WTC11 (cell line): ENCODE results near the gene NEURL2. TPM values are rescaled to one million over a fixed set of nuclear protein-coding genes. Genes with fewer than 3 reads are reported as not detected.

Source experiments
- ATAC-seq: fragments of 200-7000 bp; cut with Tn5 transposase; 2 replicates; pipeline ENCODE4 v1.10.0; 2021; ENCODE audit warnings: mild to moderate bottlenecking, moderate library complexity
- CTCF ChIA-PET: fragments of 300-600 bp; sonication (Branson Sonifier 250); formaldehyde crosslinking; loops from one replicate; lab custom pipeline; 2021; ENCODE audit warnings: antibody characterized with exemption; lab: Charles Lee
- POLR2A ChIA-PET: fragments of 350-600 bp; sonication (Branson Sonifier 250); formaldehyde crosslinking; loops from one replicate; lab custom pipeline; 2021; ENCODE audit warnings: antibody characterized with exemption; lab: Charles Lee
- DNase-seq: peaks from one replicate; pipeline ENCODE4 v3.0.0; 2021; ENCODE audit warnings: low spot score
- H3K27ac Mint-ChIP-seq: 2 replicates; pipeline ENCODE4 v1.8.0; 2021; ENCODE audit warnings: mixed read lengths
- H3K27me3 Mint-ChIP-seq: 2 replicates; pipeline ENCODE4 v1.8.0; 2021; ENCODE audit warnings: low read depth, mild to moderate bottlenecking, moderate library complexity, mixed read lengths
- H3K36me3 Mint-ChIP-seq: 2 replicates; pipeline ENCODE4 v1.8.0; 2021; ENCODE audit warnings: mixed read lengths
- H3K4me1 Mint-ChIP-seq: 2 replicates; pipeline ENCODE4 v1.8.0; 2022; ENCODE audit warnings: mixed read lengths
- H3K4me3 Mint-ChIP-seq: 2 replicates; pipeline ENCODE4 v1.8.0; 2021; ENCODE audit warnings: mild to moderate bottlenecking, moderate library complexity, mixed read lengths
- H3K9me3 Mint-ChIP-seq: 2 replicates; pipeline ENCODE4 v1.8.0; 2021; ENCODE audit warnings: mixed read lengths
- CBFB ChIP-seq: sonication (generic); formaldehyde crosslinking; IDR thresholded peaks from 2 replicates; pipeline ENCODE4 v1.8.1; 2022; ENCODE audit warnings: mild to moderate bottlenecking, low read depth, missing genetic modification reagents
- GABPB1 ChIP-seq: sonication (generic); formaldehyde crosslinking; IDR thresholded peaks from 2 replicates; pipeline ENCODE4 v1.8.1; 2023; ENCODE audit warnings: mild to moderate bottlenecking, missing genetic modification reagents
- MLX ChIP-seq: sonication (generic); formaldehyde crosslinking; IDR thresholded peaks from 2 replicates; pipeline ENCODE4 v1.8.1; 2023; ENCODE audit warnings: mild to moderate bottlenecking, missing genetic modification reagents, moderate library complexity
- NR1H2 ChIP-seq: sonication (generic); formaldehyde crosslinking; IDR thresholded peaks from 2 replicates; pipeline ENCODE4 v1.9.0; 2021; ENCODE audit warnings: mild to moderate bottlenecking, moderate library complexity, missing genetic modification reagents
- TCF7 ChIP-seq: sonication (generic); formaldehyde crosslinking; IDR thresholded peaks from 2 replicates; pipeline ENCODE4 v1.8.0; 2022; ENCODE audit warnings: mild to moderate bottlenecking, low read depth, missing genetic modification reagents, moderate library complexity
- ZNF219 ChIP-seq: sonication (generic); formaldehyde crosslinking; IDR thresholded peaks from 2 replicates; pipeline ENCODE4 v1.8.0; 2023; ENCODE audit warnings: missing genetic modification reagents, mild to moderate bottlenecking, borderline replicate concordance
- ZNF416 ChIP-seq: fragments of 250-450 bp; sonication (Bioruptor Pico); IDR thresholded peaks from 2 replicates; pipeline ENCODE4 v1.9.0; 2021; ENCODE audit warnings: mild to moderate bottlenecking, inconsistent platforms
- ZNF425 ChIP-seq: fragments of 250-450 bp; sonication (Bioruptor Pico); conservative IDR thresholded peaks from 2 replicates; pipeline ENCODE4 v1.9.0; 2021; ENCODE audit warnings: mild to moderate bottlenecking
- total RNA-seq: library from RNA; stranded (reverse); gene quantifications from 3 replicates; pipeline ENCODE4 v1.2.3, GENCODE V29; 2021
- TF ChIP-seq, protein P1 (sequence below): sonication (generic); formaldehyde crosslinking; conservative IDR thresholded peaks from 2 replicates; pipeline ENCODE4 v1.8.1; 2023; ENCODE audit warnings: mild to moderate bottlenecking, low read depth, missing genetic modification reagents, moderate library complexity
- TF ChIP-seq, protein P2 (sequence below): sonication (generic); formaldehyde crosslinking; IDR thresholded peaks from 2 replicates; pipeline ENCODE4 v1.8.0; 2022; ENCODE audit warnings: missing genetic modification reagents
- TF ChIP-seq, protein P3 (sequence below): sonication (generic); formaldehyde crosslinking; IDR thresholded peaks from 2 replicates; pipeline ENCODE4 v1.8.1; 2022; ENCODE audit warnings: missing genetic modification reagents, borderline replicate concordance
- TF ChIP-seq, protein P4 (sequence below): sonication (generic); formaldehyde crosslinking; IDR thresholded peaks from 2 replicates; pipeline ENCODE4 v1.8.1; 2022; ENCODE audit warnings: low read depth, missing genetic modification reagents, borderline replicate concordance
- TF ChIP-seq, protein P5 (sequence below): sonication (generic); formaldehyde crosslinking; IDR thresholded peaks from 2 replicates; pipeline ENCODE4 v1.8.0; 2023; ENCODE audit warnings: mild to moderate bottlenecking, missing genetic modification reagents

The NEURL2 gene
- total RNA-seq, 1 experiment from 2014 or later: 6.6 TPM

- TF ChIP-seq, protein P1, sequence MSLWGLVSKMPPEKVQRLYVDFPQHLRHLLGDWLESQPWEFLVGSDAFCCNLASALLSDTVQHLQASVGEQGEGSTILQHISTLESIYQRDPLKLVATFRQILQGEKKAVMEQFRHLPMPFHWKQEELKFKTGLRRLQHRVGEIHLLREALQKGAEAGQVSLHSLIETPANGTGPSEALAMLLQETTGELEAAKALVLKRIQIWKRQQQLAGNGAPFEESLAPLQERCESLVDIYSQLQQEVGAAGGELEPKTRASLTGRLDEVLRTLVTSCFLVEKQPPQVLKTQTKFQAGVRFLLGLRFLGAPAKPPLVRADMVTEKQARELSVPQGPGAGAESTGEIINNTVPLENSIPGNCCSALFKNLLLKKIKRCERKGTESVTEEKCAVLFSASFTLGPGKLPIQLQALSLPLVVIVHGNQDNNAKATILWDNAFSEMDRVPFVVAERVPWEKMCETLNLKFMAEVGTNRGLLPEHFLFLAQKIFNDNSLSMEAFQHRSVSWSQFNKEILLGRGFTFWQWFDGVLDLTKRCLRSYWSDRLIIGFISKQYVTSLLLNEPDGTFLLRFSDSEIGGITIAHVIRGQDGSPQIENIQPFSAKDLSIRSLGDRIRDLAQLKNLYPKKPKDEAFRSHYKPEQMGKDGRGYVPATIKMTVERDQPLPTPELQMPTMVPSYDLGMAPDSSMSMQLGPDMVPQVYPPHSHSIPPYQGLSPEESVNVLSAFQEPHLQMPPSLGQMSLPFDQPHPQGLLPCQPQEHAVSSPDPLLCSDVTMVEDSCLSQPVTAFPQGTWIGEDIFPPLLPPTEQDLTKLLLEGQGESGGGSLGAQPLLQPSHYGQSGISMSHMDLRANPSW (CRISPR knock-in tag): no peak
- TF ChIP-seq TCF7 (CRISPR knock-in tag) (no peak), MLX (CRISPR knock-in tag) (no peak), ZNF416 (CRISPR knock-in tag) (no peak), CBFB (no peak)
These were observed 48.7 kb downstream of the NEURL2 start (continued) for GRCh38 chr20:45842169-45842812.

DNA sequence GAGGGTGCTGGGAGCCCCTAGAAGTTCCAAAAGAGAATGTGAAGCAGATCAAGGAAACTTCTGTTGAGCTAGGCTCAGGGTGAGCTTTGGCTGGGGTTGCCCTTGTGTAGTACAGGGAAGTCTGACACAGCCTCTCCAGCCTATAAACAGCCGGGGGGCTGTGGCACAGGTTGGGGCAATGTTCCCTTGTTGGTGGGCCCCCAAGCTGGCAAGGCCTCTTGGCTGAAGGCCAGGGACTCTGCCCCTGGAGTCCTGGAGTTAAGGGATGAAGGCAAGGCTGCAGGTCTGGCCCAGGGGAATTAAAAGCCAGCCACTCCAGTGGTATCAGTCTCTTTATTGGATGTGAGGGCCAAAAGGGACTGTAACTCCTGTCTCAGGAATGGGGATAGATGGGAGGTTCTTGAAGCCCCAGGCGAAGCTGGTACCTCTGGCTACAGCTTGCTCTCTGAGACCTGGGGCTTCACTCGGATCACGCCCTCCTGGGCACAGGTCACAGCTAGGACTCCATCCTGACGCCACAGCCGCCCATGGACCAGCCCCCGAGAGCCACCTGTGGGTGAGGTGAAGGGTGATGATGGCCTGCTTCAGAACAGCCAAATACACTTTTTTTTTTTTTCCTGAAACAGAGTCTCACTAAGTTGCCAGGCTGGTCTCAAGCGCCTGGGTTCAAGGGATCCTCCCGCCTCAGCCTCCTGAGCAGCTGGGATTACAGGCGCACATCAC is 49.4 kb downstream of the NEURL2 start:
- DNase-seq: no peak
- Mint-ChIP-seq H3K27ac (no peak overlapping the region), H3K4me3 (no peak overlapping the region), H3K9me3 (no peaks in the 10 kb centered on the region), H3K36me3 (peaks cover 29% of the 10 kb centered on the region), H3K27me3 (no peaks in the 10 kb centered on the region), H3K4me1 (no peaks in the 10 kb centered on the region)
- ChIA-PET POLR2A (interaction anchor here (0.7 to 1.5 kb wide), 2 partner anchors 39 to 93 kb away, joined by 4 read pairs; partner anchors contain the start of genes PCIF1 and ZSWIM1), CTCF (interaction anchor here (0.7 to 2.6 kb wide), 8 partner anchors 11 to 166 kb away, joined by 3 to 17 read pairs (median 4); partner anchors contain the start of genes CTSA, NEURL2 and ZSWIM1)
- ATAC-seq: no peak
- TF ChIP-seq, protein P2, sequence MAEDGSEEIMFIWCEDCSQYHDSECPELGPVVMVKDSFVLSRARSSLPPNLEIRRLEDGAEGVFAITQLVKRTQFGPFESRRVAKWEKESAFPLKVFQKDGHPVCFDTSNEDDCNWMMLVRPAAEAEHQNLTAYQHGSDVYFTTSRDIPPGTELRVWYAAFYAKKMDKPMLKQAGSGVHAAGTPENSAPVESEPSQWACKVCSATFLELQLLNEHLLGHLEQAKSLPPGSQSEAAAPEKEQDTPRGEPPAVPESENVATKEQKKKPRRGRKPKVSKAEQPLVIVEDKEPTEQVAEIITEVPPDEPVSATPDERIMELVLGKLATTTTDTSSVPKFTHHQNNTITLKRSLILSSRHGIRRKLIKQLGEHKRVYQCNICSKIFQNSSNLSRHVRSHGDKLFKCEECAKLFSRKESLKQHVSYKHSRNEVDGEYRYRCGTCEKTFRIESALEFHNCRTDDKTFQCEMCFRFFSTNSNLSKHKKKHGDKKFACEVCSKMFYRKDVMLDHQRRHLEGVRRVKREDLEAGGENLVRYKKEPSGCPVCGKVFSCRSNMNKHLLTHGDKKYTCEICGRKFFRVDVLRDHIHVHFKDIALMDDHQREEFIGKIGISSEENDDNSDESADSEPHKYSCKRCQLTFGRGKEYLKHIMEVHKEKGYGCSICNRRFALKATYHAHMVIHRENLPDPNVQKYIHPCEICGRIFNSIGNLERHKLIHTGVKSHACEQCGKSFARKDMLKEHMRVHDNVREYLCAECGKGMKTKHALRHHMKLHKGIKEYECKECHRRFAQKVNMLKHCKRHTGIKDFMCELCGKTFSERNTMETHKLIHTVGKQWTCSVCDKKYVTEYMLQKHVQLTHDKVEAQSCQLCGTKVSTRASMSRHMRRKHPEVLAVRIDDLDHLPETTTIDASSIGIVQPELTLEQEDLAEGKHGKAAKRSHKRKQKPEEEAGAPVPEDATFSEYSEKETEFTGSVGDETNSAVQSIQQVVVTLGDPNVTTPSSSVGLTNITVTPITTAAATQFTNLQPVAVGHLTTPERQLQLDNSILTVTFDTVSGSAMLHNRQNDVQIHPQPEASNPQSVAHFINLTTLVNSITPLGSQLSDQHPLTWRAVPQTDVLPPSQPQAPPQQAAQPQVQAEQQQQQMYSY: no peak
- TF ChIP-seq, protein P3, sequence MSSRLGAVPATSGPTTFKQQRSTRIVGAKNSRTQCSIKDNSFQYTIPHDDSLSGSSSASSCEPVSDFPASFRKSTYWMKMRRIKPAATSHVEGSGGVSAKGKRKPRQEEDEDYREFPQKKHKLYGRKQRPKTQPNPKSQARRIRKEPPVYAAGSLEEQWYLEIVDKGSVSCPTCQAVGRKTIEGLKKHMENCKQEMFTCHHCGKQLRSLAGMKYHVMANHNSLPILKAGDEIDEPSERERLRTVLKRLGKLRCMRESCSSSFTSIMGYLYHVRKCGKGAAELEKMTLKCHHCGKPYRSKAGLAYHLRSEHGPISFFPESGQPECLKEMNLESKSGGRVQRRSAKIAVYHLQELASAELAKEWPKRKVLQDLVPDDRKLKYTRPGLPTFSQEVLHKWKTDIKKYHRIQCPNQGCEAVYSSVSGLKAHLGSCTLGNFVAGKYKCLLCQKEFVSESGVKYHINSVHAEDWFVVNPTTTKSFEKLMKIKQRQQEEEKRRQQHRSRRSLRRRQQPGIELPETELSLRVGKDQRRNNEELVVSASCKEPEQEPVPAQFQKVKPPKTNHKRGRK (CRISPR knock-in tag): no peak
- TF ChIP-seq ZNF425 (CRISPR knock-in tag): no peak
- TF ChIP-seq, protein P4, sequence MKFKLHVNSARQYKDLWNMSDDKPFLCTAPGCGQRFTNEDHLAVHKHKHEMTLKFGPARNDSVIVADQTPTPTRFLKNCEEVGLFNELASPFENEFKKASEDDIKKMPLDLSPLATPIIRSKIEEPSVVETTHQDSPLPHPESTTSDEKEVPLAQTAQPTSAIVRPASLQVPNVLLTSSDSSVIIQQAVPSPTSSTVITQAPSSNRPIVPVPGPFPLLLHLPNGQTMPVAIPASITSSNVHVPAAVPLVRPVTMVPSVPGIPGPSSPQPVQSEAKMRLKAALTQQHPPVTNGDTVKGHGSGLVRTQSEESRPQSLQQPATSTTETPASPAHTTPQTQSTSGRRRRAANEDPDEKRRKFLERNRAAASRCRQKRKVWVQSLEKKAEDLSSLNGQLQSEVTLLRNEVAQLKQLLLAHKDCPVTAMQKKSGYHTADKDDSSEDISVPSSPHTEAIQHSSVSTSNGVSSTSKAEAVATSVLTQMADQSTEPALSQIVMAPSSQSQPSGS (CRISPR knock-in tag): no peak
- TF ChIP-seq, protein P5, sequence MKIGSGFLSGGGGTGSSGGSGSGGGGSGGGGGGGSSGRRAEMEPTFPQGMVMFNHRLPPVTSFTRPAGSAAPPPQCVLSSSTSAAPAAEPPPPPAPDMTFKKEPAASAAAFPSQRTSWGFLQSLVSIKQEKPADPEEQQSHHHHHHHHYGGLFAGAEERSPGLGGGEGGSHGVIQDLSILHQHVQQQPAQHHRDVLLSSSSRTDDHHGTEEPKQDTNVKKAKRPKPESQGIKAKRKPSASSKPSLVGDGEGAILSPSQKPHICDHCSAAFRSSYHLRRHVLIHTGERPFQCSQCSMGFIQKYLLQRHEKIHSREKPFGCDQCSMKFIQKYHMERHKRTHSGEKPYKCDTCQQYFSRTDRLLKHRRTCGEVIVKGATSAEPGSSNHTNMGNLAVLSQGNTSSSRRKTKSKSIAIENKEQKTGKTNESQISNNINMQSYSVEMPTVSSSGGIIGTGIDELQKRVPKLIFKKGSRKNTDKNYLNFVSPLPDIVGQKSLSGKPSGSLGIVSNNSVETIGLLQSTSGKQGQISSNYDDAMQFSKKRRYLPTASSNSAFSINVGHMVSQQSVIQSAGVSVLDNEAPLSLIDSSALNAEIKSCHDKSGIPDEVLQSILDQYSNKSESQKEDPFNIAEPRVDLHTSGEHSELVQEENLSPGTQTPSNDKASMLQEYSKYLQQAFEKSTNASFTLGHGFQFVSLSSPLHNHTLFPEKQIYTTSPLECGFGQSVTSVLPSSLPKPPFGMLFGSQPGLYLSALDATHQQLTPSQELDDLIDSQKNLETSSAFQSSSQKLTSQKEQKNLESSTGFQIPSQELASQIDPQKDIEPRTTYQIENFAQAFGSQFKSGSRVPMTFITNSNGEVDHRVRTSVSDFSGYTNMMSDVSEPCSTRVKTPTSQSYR: no peak
- TF ChIP-seq ZNF219 (CRISPR knock-in tag): no peak
- no peak for TF ChIP-seq GABPB1
- no peak for TF ChIP-seq NR1H2 (CRISPR knock-in tag)
- TF ChIP-seq, all 79 proteins: peak for 0
